ENCODE results near the gene RASGRF2. TPM values are rescaled to one million over a fixed set of nuclear protein-coding genes. Genes with fewer than 3 reads are reported as not detected.
A peak's percentile ranks its signal among the peaks of the same experiment; 100 is the strongest.

RASGRF2 gene
- total RNA-seq, 1 donor from 2014 or later: 4.8 TPM

DNA sequence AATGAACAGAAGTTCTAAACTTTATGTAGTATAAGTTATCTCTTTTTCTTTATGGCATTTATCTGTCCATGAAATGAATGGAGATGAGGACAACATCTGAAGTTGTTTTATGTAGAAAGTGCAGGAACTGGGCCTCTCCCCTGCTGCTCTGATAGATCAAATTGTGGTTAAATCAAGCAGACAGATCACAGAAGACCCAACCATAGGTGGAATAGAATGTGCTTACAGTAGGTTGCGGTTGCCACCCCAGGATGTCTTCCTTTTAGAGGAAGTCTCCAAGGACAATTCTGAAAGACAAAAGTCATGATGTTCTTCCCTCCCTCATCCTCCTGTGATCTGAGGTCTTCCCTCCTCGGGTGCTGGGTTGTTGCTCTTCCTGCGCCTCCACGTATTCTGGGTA, 12.9 kb downstream of the RASGRF2 start:
- Histone ChIP-seq H3K36me3 (no peaks in the 10 kb centered on the region), H3K9me3 (replicated peaks) (no peaks in the 10 kb centered on the region), H3K27ac (replicated peaks) (no peak overlapping the region), H3K27me3 (ENCODE audit: low read depth) (no peaks in the 10 kb centered on the region), H3K4me1 (peaks cover 43% of the 10 kb centered on the region), H3K4me3 (no peak overlapping the region)
- DNase-seq: no peak
- TF ChIP-seq, protein P1, sequence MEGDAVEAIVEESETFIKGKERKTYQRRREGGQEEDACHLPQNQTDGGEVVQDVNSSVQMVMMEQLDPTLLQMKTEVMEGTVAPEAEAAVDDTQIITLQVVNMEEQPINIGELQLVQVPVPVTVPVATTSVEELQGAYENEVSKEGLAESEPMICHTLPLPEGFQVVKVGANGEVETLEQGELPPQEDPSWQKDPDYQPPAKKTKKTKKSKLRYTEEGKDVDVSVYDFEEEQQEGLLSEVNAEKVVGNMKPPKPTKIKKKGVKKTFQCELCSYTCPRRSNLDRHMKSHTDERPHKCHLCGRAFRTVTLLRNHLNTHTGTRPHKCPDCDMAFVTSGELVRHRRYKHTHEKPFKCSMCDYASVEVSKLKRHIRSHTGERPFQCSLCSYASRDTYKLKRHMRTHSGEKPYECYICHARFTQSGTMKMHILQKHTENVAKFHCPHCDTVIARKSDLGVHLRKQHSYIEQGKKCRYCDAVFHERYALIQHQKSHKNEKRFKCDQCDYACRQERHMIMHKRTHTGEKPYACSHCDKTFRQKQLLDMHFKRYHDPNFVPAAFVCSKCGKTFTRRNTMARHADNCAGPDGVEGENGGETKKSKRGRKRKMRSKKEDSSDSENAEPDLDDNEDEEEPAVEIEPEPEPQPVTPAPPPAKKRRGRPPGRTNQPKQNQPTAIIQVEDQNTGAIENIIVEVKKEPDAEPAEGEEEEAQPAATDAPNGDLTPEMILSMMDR (IDR thresholded peaks at IDR 0.05; ENCODE audit: borderline replicate concordance): no peak
- intact Hi-C loops (cut with micrococcal nuclease): no loop called here

DNA sequence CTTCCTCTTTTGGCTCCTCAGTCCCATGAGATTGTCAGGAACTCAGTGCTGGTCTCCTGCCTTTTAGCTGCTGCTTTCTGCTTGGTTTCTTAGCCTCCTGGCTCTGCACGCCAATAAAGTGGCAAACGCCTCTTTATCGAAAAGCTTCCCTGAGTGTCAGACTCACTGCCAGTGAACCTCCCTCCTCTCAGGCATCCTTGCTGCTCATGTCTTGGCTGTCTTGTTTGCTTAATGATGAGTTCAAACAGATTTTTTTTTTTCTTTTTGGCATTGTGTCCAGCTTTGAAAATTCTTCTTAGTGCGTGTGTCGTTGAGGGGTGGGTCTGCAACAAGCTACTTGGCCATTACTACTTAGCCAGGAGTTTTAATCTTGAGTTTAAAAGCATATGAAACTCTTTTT, 14.9 kb downstream of the RASGRF2 start:
- H3K4me3 ChIP-seq: no peak overlapping the region
- no peaks in the 10 kb centered on the region for H3K9me3 ChIP-seq (replicated peaks)
- no peaks in the 10 kb centered on the region for H3K36me3 ChIP-seq
- H3K27ac ChIP-seq (replicated peaks): peak overlapping the region; percentile 78
- TF ChIP-seq, protein P1 (IDR thresholded peaks at IDR 0.05; ENCODE audit: borderline replicate concordance): no peak
- no peaks in the 10 kb centered on the region for H3K27me3 ChIP-seq (ENCODE audit: low read depth)
- H3K4me1 ChIP-seq: peaks cover 40% of the 10 kb centered on the region
- no peak for DNase-seq
- intact Hi-C loops (cut with micrococcal nuclease): no loop called here

DNA sequence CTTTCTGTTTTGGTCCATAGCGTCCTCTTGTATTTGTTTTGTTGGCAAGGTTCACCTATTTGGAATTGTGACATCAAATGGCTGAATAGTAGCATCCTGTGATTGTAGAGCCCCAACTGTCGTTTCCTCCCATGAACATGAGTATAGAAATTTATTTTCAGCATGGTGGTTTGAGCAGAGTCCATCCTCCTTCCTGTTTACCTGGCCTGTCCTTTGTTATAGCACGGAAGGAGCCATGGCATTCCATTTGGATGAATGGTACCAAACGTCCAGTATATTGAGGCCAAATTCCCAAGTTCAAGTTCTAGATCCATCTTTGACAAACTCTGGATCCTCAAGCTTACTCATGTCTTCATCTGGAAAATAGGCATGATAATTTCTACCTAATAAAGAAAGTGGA, 16.8 kb downstream of the RASGRF2 start:
- Histone ChIP-seq H3K27me3 (ENCODE audit: low read depth) (no peaks in the 10 kb centered on the region), H3K4me3 (no peak overlapping the region), H3K9me3 (replicated peaks) (no peaks in the 10 kb centered on the region), H3K36me3 (no peaks in the 10 kb centered on the region), H3K27ac (replicated peaks) (peak overlapping the region; percentile 78), H3K4me1 (peaks cover 41% of the 10 kb centered on the region)
- intact Hi-C loops (cut with micrococcal nuclease): no loop called here
- DNase-seq: no peak
- TF ChIP-seq, protein P1 (IDR thresholded peaks at IDR 0.05; ENCODE audit: borderline replicate concordance): no peak

DNA sequence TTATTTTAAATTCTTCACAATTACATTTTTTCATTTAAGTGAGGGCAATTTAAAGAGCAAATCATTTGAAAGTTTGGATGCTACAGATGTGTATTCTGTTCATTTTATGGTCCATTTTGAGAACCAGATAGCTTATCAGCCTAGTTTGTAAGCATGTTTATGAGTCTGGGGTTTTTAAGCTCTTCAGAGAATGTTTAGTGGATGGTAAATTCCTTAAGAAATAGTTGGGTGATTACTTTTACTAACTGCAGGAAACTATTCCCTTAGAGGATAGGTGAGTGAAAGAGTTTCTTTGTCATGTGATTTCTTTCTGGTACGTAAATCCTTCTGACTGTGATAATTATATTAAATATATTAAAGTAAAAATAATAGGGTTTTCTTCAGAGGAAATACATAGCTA, 17.6 kb downstream of the RASGRF2 start:
- H3K4me1 ChIP-seq: peaks cover 43% of the 10 kb centered on the region
- no peak overlapping the region for H3K4me3 ChIP-seq
- no peaks in the 10 kb centered on the region for H3K36me3 ChIP-seq
- DNase-seq: no peak
- TF ChIP-seq, protein P1 (IDR thresholded peaks at IDR 0.05; ENCODE audit: borderline replicate concordance): no peak
- intact Hi-C loops (cut with micrococcal nuclease): no loop called here
- H3K27me3 ChIP-seq (ENCODE audit: low read depth): no peaks in the 10 kb centered on the region
- H3K9me3 ChIP-seq (replicated peaks): no peaks in the 10 kb centered on the region
- peak overlapping the region; percentile 78 for H3K27ac ChIP-seq (replicated peaks)

DNA sequence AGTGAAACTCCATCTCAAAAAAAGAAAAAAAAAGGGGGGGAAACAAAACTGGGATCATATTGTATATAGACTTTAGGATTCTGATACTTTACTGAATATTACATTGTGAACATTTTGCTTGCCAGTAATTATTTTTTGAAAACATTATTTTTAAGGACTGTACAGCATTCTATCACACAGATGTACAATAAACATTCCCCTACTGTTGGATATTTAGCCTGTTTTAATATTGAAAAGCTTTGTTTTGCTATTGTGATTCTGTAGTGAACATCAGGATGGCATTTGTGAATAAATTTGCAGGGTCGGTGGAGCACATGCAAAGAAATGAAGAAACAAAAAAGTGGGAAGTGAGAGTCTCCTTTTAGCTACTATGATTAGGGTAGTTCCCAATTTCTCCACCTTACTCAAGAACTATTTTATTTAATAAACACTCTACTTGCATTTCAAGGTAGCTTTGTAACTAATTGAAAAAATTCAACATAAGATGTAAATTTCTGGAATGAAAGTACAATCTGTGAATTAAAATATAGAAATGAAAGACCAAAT, 18.7 kb downstream of the RASGRF2 start:
- TF ChIP-seq, protein P1 (IDR thresholded peaks at IDR 0.05; ENCODE audit: borderline replicate concordance): no peak
- H3K36me3 ChIP-seq: no peaks in the 10 kb centered on the region
- intact Hi-C loops (cut with micrococcal nuclease): no loop called here

More for the DNA sequence above, 18.7 kb downstream of the RASGRF2 start:
- Histone ChIP-seq H3K4me1 (peaks cover 37% of the 10 kb centered on the region), H3K9me3 (replicated peaks) (no peaks in the 10 kb centered on the region), H3K4me3 (no peak overlapping the region), H3K27ac (replicated peaks) (peak overlapping the region; percentile 78), H3K27me3 (ENCODE audit: low read depth) (no peaks in the 10 kb centered on the region)
- no peak for DNase-seq
